H1 (cell line): ENCODE measurements around the gene TRIM68. TPM values are rescaled to one million over a fixed set of nuclear protein-coding genes. Genes with fewer than 3 reads are reported as not detected.

ENCODE experiments used
- ASH2L ChIP-seq: fragments of 200-600, 300-600 bp; sonication (generic); IDR thresholded peaks from one replicate; pipeline ENCODE4 v1.7.1; 2017; ENCODE audit warnings: low read length
- HDAC2 ChIP-seq, 2 experiments: fragments of 300-600 bp in 1 of 2; sonication (generic) in 1 of 2; IDR thresholded peaks; 2 replicates each; pipeline ENCODE4 v1.6.1; 2011 to 2012; ENCODE audit warnings: low read depth in 2 of 2, low read length in 2 of 2, mild to moderate bottlenecking in 2 of 2, moderate library complexity in 2 of 2, borderline replicate concordance in 1 of 2, inconsistent platforms in 1 of 2
- KDM1A ChIP-seq: fragments of 200-600, 300-600 bp; sonication (generic); IDR thresholded peaks from 2 replicates; pipeline ENCODE4 v1.7.1; 2016; ENCODE audit warnings: mild to moderate bottlenecking, low read length, borderline replicate concordance
- RAD21 ChIP-seq, 2 experiments: IDR thresholded peaks in 1 of 2; conservative IDR thresholded peaks in 1 of 2; 2 replicates each; pipeline ENCODE4 v1.6.1; 2011; ENCODE audit warnings: low read depth in 2 of 2, low read length in 2 of 2, improper control_type of control experiment in 1 of 2, inconsistent platforms in 1 of 2, mild to moderate bottlenecking in 1 of 2, moderate library complexity in 1 of 2
- YY1 ChIP-seq: IDR thresholded peaks from 2 replicates; pipeline ENCODE4 v1.6.1; 2011; ENCODE audit warnings: low read depth, mild to moderate bottlenecking, low read length
- polyA plus RNA-seq, 7 experiments: library from polyadenylated mRNA; depleted of rRNA in 3 of 7; stranded (reverse) in 5 of 7; unstranded in 2 of 7; fragments of >200 nt in 5 of 7; fragments of 200-250 nt in 2 of 7; gene quantifications; 1 replicate in 5 of 7; 2 replicates in 1 of 7; 4 replicates in 1 of 7; pipeline versions ENCODE4 v1.2.1 to v1.2.3, GENCODE V29; 2011 to 2013; ENCODE audit warnings: missing spikeins in 2 of 7, mixed read lengths in 2 of 7
- total RNA-seq: library from RNA; stranded (reverse); fragmentation: NEBNext Ultra II Directional; extraction: Animal tissue kit (Norgen Biotek cat#: 25700); gene quantifications from 2 replicates; pipeline ENCODE4 v1.2.1, GENCODE V29; 2021
- TF ChIP-seq, protein P1 (sequence below): fragments of 300-600 bp; sonication (generic); IDR thresholded peaks from 2 replicates; pipeline ENCODE4 v1.7.1; 2012; ENCODE audit warnings: low read length, moderate library complexity, mild to moderate bottlenecking, inconsistent platforms; ENCODE audit not compliant: insufficient replicate concordance
- TF ChIP-seq, protein P2 (sequence below): IDR thresholded peaks from 2 replicates; pipeline ENCODE4 v1.6.1; 2012; ENCODE audit warnings: low read length, inconsistent platforms
- TF ChIP-seq, protein P3 (sequence below): IDR thresholded peaks from 2 replicates; pipeline ENCODE4 v1.6.1; 2011; ENCODE audit warnings: low read depth, mild to moderate bottlenecking, low read length; ENCODE audit not compliant: insufficient read depth

The TRIM68 gene
- total and polyA plus RNA-seq, 2 of the 8 experiments (the other 6 are each of a cell fraction or from before 2014, with no cell fraction given), result 3.4 to 5.7 TPM

DNA sequence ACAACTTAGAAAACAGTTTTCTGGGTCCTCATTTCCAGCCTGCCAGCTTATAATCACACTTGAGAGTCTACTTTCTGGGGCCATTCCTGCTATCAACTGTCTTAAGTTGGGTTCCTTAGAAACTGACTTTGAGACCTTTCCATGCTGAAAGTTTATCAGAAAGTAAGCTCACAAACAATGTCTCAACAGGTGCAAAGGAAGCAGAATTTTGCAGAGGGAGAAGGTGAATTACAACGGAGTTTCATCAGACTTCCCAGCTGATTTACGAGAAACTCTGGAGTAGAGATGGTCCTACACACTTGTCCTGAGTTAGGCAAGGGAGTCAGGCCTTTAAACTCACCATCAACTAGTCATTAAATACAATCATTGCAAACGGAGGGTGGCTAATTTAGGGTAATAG, 31.2 kb downstream of the TRIM68 start (continued):
- TF ChIP-seq KDM1A (no peak), HDAC2 (IDR thresholded peaks at IDR 0.05; ENCODE audit: borderline replicate concordance in 1 of 2, low read depth in 2 of 2, low read length in 2 of 2) (no peak), YY1 (no peak), RAD21 (IDR thresholded peaks at IDR 0.05 in 1 of 2, conservative IDR thresholded peaks at IDR 0.05 in 1 of 2; ENCODE audit: low read depth in 2 of 2, low read length in 2 of 2) (no peak), ASH2L (no peak)
- TF ChIP-seq, protein P1, sequence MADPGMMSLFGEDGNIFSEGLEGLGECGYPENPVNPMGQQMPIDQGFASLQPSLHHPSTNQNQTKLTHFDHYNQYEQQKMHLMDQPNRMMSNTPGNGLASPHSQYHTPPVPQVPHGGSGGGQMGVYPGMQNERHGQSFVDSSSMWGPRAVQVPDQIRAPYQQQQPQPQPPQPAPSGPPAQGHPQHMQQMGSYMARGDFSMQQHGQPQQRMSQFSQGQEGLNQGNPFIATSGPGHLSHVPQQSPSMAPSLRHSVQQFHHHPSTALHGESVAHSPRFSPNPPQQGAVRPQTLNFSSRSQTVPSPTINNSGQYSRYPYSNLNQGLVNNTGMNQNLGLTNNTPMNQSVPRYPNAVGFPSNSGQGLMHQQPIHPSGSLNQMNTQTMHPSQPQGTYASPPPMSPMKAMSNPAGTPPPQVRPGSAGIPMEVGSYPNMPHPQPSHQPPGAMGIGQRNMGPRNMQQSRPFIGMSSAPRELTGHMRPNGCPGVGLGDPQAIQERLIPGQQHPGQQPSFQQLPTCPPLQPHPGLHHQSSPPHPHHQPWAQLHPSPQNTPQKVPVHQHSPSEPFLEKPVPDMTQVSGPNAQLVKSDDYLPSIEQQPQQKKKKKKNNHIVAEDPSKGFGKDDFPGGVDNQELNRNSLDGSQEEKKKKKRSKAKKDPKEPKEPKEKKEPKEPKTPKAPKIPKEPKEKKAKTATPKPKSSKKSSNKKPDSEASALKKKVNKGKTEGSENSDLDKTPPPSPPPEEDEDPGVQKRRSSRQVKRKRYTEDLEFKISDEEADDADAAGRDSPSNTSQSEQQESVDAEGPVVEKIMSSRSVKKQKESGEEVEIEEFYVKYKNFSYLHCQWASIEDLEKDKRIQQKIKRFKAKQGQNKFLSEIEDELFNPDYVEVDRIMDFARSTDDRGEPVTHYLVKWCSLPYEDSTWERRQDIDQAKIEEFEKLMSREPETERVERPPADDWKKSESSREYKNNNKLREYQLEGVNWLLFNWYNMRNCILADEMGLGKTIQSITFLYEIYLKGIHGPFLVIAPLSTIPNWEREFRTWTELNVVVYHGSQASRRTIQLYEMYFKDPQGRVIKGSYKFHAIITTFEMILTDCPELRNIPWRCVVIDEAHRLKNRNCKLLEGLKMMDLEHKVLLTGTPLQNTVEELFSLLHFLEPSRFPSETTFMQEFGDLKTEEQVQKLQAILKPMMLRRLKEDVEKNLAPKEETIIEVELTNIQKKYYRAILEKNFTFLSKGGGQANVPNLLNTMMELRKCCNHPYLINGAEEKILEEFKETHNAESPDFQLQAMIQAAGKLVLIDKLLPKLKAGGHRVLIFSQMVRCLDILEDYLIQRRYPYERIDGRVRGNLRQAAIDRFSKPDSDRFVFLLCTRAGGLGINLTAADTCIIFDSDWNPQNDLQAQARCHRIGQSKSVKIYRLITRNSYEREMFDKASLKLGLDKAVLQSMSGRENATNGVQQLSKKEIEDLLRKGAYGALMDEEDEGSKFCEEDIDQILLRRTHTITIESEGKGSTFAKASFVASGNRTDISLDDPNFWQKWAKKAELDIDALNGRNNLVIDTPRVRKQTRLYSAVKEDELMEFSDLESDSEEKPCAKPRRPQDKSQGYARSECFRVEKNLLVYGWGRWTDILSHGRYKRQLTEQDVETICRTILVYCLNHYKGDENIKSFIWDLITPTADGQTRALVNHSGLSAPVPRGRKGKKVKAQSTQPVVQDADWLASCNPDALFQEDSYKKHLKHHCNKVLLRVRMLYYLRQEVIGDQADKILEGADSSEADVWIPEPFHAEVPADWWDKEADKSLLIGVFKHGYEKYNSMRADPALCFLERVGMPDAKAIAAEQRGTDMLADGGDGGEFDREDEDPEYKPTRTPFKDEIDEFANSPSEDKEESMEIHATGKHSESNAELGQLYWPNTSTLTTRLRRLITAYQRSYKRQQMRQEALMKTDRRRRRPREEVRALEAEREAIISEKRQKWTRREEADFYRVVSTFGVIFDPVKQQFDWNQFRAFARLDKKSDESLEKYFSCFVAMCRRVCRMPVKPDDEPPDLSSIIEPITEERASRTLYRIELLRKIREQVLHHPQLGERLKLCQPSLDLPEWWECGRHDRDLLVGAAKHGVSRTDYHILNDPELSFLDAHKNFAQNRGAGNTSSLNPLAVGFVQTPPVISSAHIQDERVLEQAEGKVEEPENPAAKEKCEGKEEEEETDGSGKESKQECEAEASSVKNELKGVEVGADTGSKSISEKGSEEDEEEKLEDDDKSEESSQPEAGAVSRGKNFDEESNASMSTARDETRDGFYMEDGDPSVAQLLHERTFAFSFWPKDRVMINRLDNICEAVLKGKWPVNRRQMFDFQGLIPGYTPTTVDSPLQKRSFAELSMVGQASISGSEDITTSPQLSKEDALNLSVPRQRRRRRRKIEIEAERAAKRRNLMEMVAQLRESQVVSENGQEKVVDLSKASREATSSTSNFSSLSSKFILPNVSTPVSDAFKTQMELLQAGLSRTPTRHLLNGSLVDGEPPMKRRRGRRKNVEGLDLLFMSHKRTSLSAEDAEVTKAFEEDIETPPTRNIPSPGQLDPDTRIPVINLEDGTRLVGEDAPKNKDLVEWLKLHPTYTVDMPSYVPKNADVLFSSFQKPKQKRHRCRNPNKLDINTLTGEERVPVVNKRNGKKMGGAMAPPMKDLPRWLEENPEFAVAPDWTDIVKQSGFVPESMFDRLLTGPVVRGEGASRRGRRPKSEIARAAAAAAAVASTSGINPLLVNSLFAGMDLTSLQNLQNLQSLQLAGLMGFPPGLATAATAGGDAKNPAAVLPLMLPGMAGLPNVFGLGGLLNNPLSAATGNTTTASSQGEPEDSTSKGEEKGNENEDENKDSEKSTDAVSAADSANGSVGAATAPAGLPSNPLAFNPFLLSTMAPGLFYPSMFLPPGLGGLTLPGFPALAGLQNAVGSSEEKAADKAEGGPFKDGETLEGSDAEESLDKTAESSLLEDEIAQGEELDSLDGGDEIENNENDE, result no peak
- TF ChIP-seq, protein P2, sequence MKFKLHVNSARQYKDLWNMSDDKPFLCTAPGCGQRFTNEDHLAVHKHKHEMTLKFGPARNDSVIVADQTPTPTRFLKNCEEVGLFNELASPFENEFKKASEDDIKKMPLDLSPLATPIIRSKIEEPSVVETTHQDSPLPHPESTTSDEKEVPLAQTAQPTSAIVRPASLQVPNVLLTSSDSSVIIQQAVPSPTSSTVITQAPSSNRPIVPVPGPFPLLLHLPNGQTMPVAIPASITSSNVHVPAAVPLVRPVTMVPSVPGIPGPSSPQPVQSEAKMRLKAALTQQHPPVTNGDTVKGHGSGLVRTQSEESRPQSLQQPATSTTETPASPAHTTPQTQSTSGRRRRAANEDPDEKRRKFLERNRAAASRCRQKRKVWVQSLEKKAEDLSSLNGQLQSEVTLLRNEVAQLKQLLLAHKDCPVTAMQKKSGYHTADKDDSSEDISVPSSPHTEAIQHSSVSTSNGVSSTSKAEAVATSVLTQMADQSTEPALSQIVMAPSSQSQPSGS, result no peak
- TF ChIP-seq, protein P3, sequence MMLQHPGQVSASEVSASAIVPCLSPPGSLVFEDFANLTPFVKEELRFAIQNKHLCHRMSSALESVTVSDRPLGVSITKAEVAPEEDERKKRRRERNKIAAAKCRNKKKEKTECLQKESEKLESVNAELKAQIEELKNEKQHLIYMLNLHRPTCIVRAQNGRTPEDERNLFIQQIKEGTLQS, result no peak
